BLaER1 (cell line): Measurements from ENCODE around the gene INSR.
"Not testable (repeated sequence)": the region's sequence is repeated elsewhere in the genome, so short reads cannot be mapped to it uniquely, and the experiment has no call there.

Experiments
- H3K27ac ChIP-seq: shearing (Covaris generic); formaldehyde crosslinking; 2 replicates; pipeline ENCODE4 v1.8.1; 2022
- H3K27me3 ChIP-seq: shearing (Covaris generic); formaldehyde crosslinking; 2 replicates; pipeline ENCODE4 v1.8.1; 2022
- H3K36me3 ChIP-seq: shearing (Covaris generic); formaldehyde crosslinking; 2 replicates; pipeline ENCODE4 v1.8.1; 2022
- H3K4me1 ChIP-seq: shearing (Covaris generic); formaldehyde crosslinking; 2 replicates; pipeline ENCODE4 v1.8.1; 2022
- H3K4me2 ChIP-seq: shearing (Covaris generic); formaldehyde crosslinking; 2 replicates; pipeline ENCODE4 v1.8.1; 2022
- H3K4me3 ChIP-seq: shearing (Covaris generic); formaldehyde crosslinking; 2 replicates; pipeline ENCODE4 v1.8.1; 2022
- H3K9ac ChIP-seq: shearing (Covaris generic); formaldehyde crosslinking; 2 replicates; pipeline ENCODE4 v1.8.1; 2022
- H3K9me3 ChIP-seq: shearing (Covaris generic); formaldehyde crosslinking; 2 replicates; pipeline ENCODE4 v1.8.1; 2022
- H4K20me1 ChIP-seq: shearing (Covaris generic); formaldehyde crosslinking; 2 replicates; pipeline ENCODE4 v1.8.1; 2022
- Cebpa-rat ChIP-seq: shearing (Covaris generic); IDR thresholded peaks from 2 replicates; pipeline ENCODE4 v1.8.1; 2022

The INSR gene

GRCh38 chr19:7216373-7216902, 77.8 kb downstream of the INSR start:
- Histone ChIP-seq H4K20me1 (peaks cover 98% of the 10 kb centered on the region), H3K9me3 (peaks cover under 1% of the 10 kb centered on the region; the same call in 1 of the 2 replicates), H3K27ac (no peak overlapping the region), H3K27me3 (no peaks in the 10 kb centered on the region), H3K36me3 (peaks cover 80% of the 10 kb centered on the region), H3K9ac (no peak overlapping the region), H3K4me2 (no peak overlapping the region), H3K4me1 (peaks cover 59% of the 10 kb centered on the region), H3K4me3 (no peak overlapping the region)
- no peak for TF ChIP-seq Cebpa-rat

- Histone ChIP-seq H3K4me2 (peak overlapping the region; percentile 43; the same call in 1 of the 2 replicates), H3K36me3 (peaks cover 80% of the 10 kb centered on the region), H3K27ac (peak overlapping the region; percentile 16; the same call in 1 of the 2 replicates), H3K4me3 (no peak overlapping the region), H3K4me1 (peaks cover 67% of the 10 kb centered on the region), H3K9ac (no peak overlapping the region), H4K20me1 (peaks cover 98% of the 10 kb centered on the region), H3K9me3 (peaks cover 4% of the 10 kb centered on the region; the same call in 1 of the 2 replicates), H3K27me3 (no peaks in the 10 kb centered on the region)
- TF ChIP-seq Cebpa-rat = no peak
These were observed 79.0 kb downstream of the INSR start for GRCh38 chr19:7215176-7215575.

GRCh38 chr19:7214324-7215089, 79.7 kb downstream of the INSR start:
- peak overlapping the region; percentile 43 for H3K4me2 ChIP-seq
- H3K4me1 ChIP-seq = peaks cover 69% of the 10 kb centered on the region
- no peak for TF ChIP-seq Cebpa-rat
- peaks cover 98% of the 10 kb centered on the region for H4K20me1 ChIP-seq
- H3K9me3 ChIP-seq = peaks cover 4% of the 10 kb centered on the region; the same call in 1 of the 2 replicates
- H3K4me3 ChIP-seq = no peak overlapping the region
- H3K27me3 ChIP-seq = no peaks in the 10 kb centered on the region
- peak overlapping the region; percentile 16; the same call in 1 of the 2 replicates for H3K27ac ChIP-seq
- no peak overlapping the region for H3K9ac ChIP-seq
- peaks cover 77% of the 10 kb centered on the region for H3K36me3 ChIP-seq

- peaks cover 4% of the 10 kb centered on the region; the same call in 1 of the 2 replicates for H3K9me3 ChIP-seq
- no peak overlapping the region; the same call in 1 of the 2 replicates for H3K27ac ChIP-seq
- H3K4me2 ChIP-seq = peak overlapping the region; percentile 28
- peaks cover 80% of the 10 kb centered on the region for H3K36me3 ChIP-seq
- no peak overlapping the region for H3K9ac ChIP-seq
- H3K4me3 ChIP-seq = no peak overlapping the region
- TF ChIP-seq Cebpa-rat = no peak
- peaks cover 100% of the 10 kb centered on the region for H4K20me1 ChIP-seq
- H3K4me1 ChIP-seq = peaks cover 76% of the 10 kb centered on the region
- H3K27me3 ChIP-seq = no peaks in the 10 kb centered on the region
These were observed 80.4 kb downstream of the INSR start for GRCh38 chr19:7213628-7214323.

- no peak for TF ChIP-seq Cebpa-rat
- Histone ChIP-seq H4K20me1 (peaks cover 98% of the 10 kb centered on the region), H3K36me3 (peaks cover 61% of the 10 kb centered on the region), H3K9ac (no peak overlapping the region), H3K9me3 (peaks cover 4% of the 10 kb centered on the region; the same call in 1 of the 2 replicates), H3K4me3 (no peak overlapping the region), H3K4me2 (peak overlapping the region; percentile 28; the same call in 1 of the 2 replicates), H3K27me3 (no peaks in the 10 kb centered on the region), H3K27ac (no peak overlapping the region), H3K4me1 (peaks cover 96% of the 10 kb centered on the region)
These were observed 82.8 kb downstream of the INSR start for GRCh38 chr19:7211191-7211951.

GRCh38 chr19:7210359-7210758, 83.9 kb downstream of the INSR start:
- Histone ChIP-seq H3K4me1 (peaks cover 96% of the 10 kb centered on the region), H3K9ac (no peak overlapping the region), H3K27me3 (no peaks in the 10 kb centered on the region), H4K20me1 (peaks cover 98% of the 10 kb centered on the region), H3K27ac (no peak overlapping the region), H3K9me3 (peaks cover 4% of the 10 kb centered on the region; the same call in 1 of the 2 replicates), H3K36me3 (peaks cover 62% of the 10 kb centered on the region), H3K4me3 (no peak overlapping the region), H3K4me2 (peak overlapping the region; percentile 28)
- TF ChIP-seq Cebpa-rat = no peak

GRCh38 chr19:7209597-7210325, 84.5 kb downstream of the INSR start:
- not testable (repeated sequence) for H3K27me3 ChIP-seq, H3K4me3 ChIP-seq, H3K27ac ChIP-seq, H3K9me3 ChIP-seq, H3K9ac ChIP-seq
- Histone ChIP-seq H4K20me1 (peaks cover 98% of the 10 kb centered on the region), H3K36me3 (peaks cover 68% of the 10 kb centered on the region), H3K4me2 (peak overlapping the region; percentile 28), H3K4me1 (peaks cover 96% of the 10 kb centered on the region)

- not testable (repeated sequence) for H3K27me3 ChIP-seq, H3K9ac ChIP-seq, H3K9me3 ChIP-seq, H3K27ac ChIP-seq, H3K4me3 ChIP-seq
- H3K36me3 ChIP-seq = peaks cover 71% of the 10 kb centered on the region
- peak overlapping the region; percentile 63; the same call in 1 of the 2 replicates for H3K4me2 ChIP-seq
- H3K4me1 ChIP-seq = peaks cover 97% of the 10 kb centered on the region
- peaks cover 98% of the 10 kb centered on the region for H4K20me1 ChIP-seq
These were observed 85.2 kb downstream of the INSR start for GRCh38 chr19:7209036-7209435.

GRCh38 chr19:7203332-7203731, 90.9 kb downstream of the INSR start:
- Histone ChIP-seq H3K4me1 (peaks cover 72% of the 10 kb centered on the region), H3K27me3 (no peaks in the 10 kb centered on the region), H3K9ac (no peak overlapping the region), H3K9me3 (no peaks in the 10 kb centered on the region), H3K27ac (no peak overlapping the region), H3K36me3 (peaks cover 33% of the 10 kb centered on the region), H3K4me3 (no peak overlapping the region), H3K4me2 (no peak overlapping the region), H4K20me1 (peaks cover 96% of the 10 kb centered on the region)
- no peak for TF ChIP-seq Cebpa-rat
